Brain microvascular endothelial cell (primary cell): ENCODE data around the gene KCTD1.

Experiments used
- DNase-seq: peaks from one replicate; pipeline ENCODE4 v3.0.0-alpha.2; 2020
- H3K27ac ChIP-seq: fragments of 250-450 bp; sonication (Bioruptor Pico); 2 replicates; pipeline ENCODE4 v1.5.1; 2020; ENCODE audit warnings: mild to moderate bottlenecking, moderate library complexity
- H3K27me3 ChIP-seq: fragments of 250-450 bp; sonication (Bioruptor Pico); replicated peaks from 2 replicates; pipeline ENCODE4 v1.5.1; 2020; ENCODE audit warnings: mild to moderate bottlenecking
- H3K36me3 ChIP-seq: fragments of 250-450 bp; sonication (Bioruptor Pico); replicated peaks from 2 replicates; pipeline ENCODE4 v1.5.1; 2020; ENCODE audit warnings: mild to moderate bottlenecking
- H3K4me3 ChIP-seq: 2 replicates; pipeline ENCODE4 v1.5.1; 2011; ENCODE audit warnings: low read depth, mild to moderate bottlenecking, control low read depth, low read length, moderate library complexity
- in situ Hi-C: cut with HindIII; loops from 2 replicates; pipeline ENCODE4 v1.10.0; 2017; ENCODE audit warnings: low sequenced_read_pairs, low pct_ligation_motif_present
- TF ChIP-seq, protein P1 (sequence below): IDR thresholded peaks from 2 replicates; pipeline ENCODE4 v1.5.1; 2011; ENCODE audit warnings: low read depth, mild to moderate bottlenecking, moderate library complexity, low read length, control low read depth, inconsistent platforms; ENCODE audit errors: missing control alignments

Gene KCTD1

DNA sequence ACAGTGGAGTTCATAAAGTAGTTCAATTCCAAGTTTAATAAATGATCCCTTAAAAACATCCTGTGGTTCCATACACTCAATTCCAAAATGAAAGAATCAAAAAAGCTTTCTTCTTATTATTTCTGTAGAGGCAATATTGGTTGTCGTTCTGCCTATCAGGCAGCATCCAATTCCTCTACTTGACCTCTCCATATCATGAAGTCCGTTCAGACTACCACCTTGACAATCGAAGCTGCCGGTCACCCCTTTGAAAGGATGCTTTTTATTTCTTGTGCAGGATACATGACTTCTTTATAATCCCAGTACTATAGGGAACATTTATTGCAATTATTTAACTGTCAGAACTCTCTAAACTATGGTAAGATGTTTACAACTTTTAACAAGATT is 3.3 kb upstream of the KCTD1 start:
- in situ Hi-C loops, result no loop called here
- DNase-seq, result no peak
- Histone ChIP-seq H3K36me3 (no peaks in the 10 kb centered on the region), H3K27me3 (peaks cover 22% of the 10 kb centered on the region), H3K4me3 (no peak overlapping the region), H3K27ac (no peak overlapping the region)
- TF ChIP-seq, protein P1, sequence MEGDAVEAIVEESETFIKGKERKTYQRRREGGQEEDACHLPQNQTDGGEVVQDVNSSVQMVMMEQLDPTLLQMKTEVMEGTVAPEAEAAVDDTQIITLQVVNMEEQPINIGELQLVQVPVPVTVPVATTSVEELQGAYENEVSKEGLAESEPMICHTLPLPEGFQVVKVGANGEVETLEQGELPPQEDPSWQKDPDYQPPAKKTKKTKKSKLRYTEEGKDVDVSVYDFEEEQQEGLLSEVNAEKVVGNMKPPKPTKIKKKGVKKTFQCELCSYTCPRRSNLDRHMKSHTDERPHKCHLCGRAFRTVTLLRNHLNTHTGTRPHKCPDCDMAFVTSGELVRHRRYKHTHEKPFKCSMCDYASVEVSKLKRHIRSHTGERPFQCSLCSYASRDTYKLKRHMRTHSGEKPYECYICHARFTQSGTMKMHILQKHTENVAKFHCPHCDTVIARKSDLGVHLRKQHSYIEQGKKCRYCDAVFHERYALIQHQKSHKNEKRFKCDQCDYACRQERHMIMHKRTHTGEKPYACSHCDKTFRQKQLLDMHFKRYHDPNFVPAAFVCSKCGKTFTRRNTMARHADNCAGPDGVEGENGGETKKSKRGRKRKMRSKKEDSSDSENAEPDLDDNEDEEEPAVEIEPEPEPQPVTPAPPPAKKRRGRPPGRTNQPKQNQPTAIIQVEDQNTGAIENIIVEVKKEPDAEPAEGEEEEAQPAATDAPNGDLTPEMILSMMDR, result no peak

DNA sequence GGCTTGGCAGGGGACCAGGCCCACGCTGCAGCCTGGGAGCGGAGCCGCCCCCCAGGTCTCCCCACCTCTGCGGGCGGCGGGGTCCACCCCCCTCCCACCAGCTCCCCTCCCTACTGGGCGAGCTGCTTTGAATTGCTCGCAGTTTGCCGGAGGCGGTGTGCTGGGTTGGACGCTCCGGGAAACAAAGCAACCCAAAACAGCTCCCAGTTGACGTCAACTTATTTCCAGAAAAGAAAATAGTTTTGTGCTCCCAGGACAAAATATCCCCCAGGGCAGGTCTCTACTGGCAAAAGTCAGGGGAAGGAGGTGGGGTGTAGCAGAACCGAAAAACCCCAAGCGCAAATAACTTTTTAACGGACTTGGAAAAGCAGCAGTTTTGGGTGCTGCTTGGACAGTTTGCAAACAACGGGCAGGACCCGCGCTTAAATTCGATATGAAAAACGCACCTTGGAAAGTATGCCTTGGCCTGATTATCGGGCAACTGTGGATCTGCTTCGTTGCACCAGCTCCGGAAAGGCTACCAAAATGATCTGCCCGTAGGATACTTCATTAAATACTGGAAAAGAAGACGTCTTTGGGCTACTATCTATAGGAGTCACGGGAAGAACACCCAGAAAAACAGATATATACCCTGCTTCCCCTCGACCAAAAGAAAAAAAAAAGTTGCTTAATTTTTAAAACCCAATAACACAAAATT is 2.8 kb upstream of the KCTD1 start:
- TF ChIP-seq, protein P1, result no peak
- peaks cover 22% of the 10 kb centered on the region for H3K27me3 ChIP-seq
- no peak overlapping the region for H3K27ac ChIP-seq
- in situ Hi-C loops, result no loop called here
- no peak for DNase-seq
- H3K4me3 ChIP-seq, result peak overlapping the region; percentile 26
- no peaks in the 10 kb centered on the region for H3K36me3 ChIP-seq

DNA sequence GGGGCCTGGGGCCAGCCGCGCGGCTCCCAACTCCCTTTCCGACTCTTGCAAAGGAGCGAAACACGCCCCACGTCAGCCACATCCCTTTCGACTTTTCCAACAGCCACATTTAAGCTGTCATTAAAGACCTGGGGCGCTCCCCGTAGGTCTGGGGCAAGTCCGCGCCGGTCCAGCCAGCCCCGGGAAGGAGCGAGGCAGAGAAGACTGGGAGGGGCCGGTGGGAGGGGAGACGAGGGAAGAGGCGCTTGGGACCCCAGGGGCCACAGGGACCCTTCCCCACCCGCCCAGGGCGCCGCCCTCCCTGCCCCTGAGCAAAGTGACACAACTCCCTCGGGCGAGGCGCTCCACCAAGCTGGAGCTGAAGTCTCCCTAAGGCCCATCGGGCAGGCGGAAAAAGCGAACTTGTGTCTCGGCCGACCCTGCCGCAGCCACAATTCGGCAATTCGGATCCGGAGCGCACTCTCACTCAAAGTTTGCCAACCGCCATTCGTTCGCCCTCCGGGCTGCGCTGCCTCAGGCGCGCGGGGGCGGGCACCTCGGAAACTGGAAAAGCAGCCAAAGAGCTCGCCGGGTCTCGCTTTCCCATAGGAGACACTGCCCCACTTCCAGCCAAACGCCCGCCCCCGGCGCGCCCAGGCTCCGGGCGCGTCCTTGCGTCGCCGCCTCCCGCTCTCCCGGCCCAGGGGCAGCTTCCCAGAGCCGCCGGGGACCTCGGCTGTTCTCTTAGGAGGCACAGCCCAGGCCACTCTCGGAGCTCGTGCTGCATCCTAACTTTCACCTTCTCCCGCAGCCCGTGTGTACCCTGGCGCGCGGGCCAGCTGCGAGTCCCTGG is 1.1 kb upstream of the KCTD1 start:
- no peaks in the 10 kb centered on the region for H3K36me3 ChIP-seq
- TF ChIP-seq, protein P1, result no peak
- peaks cover 22% of the 10 kb centered on the region for H3K27me3 ChIP-seq
- no peak for DNase-seq
- in situ Hi-C loops, result no loop called here
- H3K4me3 ChIP-seq, result peak overlapping the region; percentile 71
- H3K27ac ChIP-seq, result peak overlapping the region; percentile 24

DNA sequence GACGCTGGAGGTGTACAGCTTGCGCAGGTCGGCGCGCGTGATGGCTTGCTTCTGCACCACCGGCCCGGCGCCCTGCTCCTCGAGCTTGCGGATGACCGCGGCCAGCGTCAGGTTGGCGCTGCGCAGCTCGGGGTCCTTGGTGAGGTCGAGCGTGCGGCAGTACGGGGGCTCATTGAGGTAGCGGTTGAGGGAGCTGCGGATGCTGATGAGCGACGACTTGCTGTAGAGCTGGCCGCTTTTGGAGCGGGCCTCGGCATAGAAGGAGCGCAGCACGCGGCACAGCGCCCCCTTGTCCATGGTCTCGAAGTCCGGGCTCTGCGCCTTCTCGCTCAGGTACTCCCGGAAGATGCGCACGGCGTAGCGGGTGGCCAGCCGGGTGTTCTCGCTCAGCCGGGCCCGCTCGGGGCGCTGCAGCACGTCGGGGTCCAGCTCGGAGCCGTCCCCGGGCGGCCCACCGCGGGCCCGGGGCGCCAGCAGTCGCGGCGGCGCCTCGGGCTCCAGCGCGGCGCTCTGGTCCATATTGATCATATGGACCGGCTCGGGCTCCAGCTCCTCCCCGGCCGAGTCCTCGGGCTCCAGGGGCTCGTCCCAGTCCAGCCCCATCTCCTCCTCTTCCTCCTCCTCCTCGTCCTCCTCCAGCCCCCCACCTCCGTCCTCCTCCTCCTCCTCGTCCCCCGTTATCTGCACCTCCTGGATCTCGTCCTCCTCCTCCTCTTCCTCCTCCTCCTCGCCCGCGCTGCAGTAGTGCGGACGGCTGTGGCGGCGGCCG is 523 bp downstream of the KCTD1 start:
- H3K36me3 ChIP-seq, result no peaks in the 10 kb centered on the region
- in situ Hi-C loops, result no loop called here
- peak overlapping the region; percentile 71 for H3K4me3 ChIP-seq
- DNase-seq, result peak; percentile 65
- H3K27me3 ChIP-seq, result peaks cover 21% of the 10 kb centered on the region
- TF ChIP-seq, protein P1, result peak; percentile 74
- peak overlapping the region; percentile 37 for H3K27ac ChIP-seq

DNA sequence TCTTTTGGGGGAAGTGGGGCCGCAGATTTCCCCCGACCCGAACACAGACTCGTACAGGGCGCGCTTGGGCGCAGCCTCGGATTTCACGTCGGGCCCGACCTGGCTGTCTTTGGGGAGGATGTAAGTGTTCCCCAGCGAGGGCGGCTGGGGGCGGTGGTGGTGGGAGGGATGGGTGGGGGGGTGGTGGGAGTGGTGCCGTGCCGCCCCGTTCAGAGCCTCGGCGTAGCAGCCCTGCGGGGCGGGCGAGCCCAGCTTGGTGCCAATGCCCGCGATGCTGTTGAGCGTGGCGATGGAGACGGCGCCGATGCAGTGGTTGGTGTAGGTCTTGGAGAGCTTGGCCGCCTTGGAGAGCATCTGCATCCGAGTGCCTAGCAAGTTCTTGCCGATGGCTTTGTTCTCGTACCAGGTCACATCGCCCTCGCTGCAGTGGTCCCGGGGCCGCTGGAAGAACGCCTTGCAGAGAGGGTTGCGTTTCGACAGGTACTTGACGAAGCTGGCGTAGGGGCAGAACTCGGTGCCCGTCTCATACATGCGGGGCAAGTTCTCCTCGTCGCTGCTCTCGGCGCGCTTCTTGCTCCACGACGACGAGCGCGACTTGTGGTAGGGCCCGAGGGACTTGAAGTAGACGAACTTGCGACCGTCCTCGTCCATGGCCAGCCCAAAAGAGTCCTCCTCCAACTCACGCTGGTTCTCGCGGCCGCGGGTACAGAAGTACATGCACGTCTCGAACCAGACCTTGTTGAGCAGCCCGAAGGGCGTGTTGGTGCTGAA is 1.3 kb downstream of the KCTD1 start:
- in situ Hi-C loops, result no loop called here
- no peak for DNase-seq
- H3K27me3 ChIP-seq, result peaks cover 16% of the 10 kb centered on the region
- TF ChIP-seq, protein P1, result no peak
- no peak overlapping the region for H3K27ac ChIP-seq
- no peaks in the 10 kb centered on the region for H3K36me3 ChIP-seq
- H3K4me3 ChIP-seq, result peak overlapping the region; percentile 71
